ENCODE results near the gene PNMA8B. TPM values are rescaled to one million over a fixed set of nuclear protein-coding genes. Genes with fewer than 3 reads are reported as not detected.
A peak's percentile ranks its signal among the peaks of the same experiment; 100 is the strongest.

PNMA8B gene
- total RNA-seq, 4 donors from 2014 or later = 1.5 to 3.3 (median 1.6) TPM

GRCh38 chr19:46471116-46471733 lies 24.4 kb downstream of the PNMA8B start, which contains the start of gene PNMA8A:
Gene PNMA8A (minus strand): TSS chr19:46471563. CDS start chr19:46471035, 528 bp downstream.
- peak in 1 of 2 donors; percentile 54 for TF ChIP-seq POLR2AphosphoS5 (IDR thresholded peaks at IDR 0.05)
- TF ChIP-seq POLR2A (IDR thresholded peaks at IDR 0.05; ENCODE audit: low read depth) = no peak
- peak in 1 of 3 experiments; percentile 24 for TF ChIP-seq CTCF (IDR thresholded peaks at IDR 0.05)
- no peaks in the 10 kb centered on the region for H3K9me3 ChIP-seq
- H3K4me1 ChIP-seq = peaks cover 14 to 20% (median 18%) of the 10 kb centered on the region in 4 donors
- 40% methylated on average over 1 of the region's 57 CpGs for WGBS
- DNase-seq (ENCODE audit: extremely low spot score) = no peak
- intact Hi-C loops (cut with DNase I) = no loop called here
- H3K27me3 ChIP-seq = peaks cover 0 to 7% (median 0%) of the 10 kb centered on the region in 4 donors
- H3K36me3 ChIP-seq = no peaks in the 10 kb centered on the region
- H3K27ac ChIP-seq (replicated peaks in 1 of 4) = peak within 1 kb of the TSS; percentile 69 to 78 (median 73)
- H3K4me3 ChIP-seq = peak within 1 kb of the TSS; percentile 50 to 60 (median 54)

- no peak for TF ChIP-seq CTCF (IDR thresholded peaks at IDR 0.05)
- TF ChIP-seq EP300 (IDR thresholded peaks at IDR 0.05) = no peak
- no peak for TF ChIP-seq POLR2A (IDR thresholded peaks at IDR 0.05; ENCODE audit: low read depth)
- TF ChIP-seq POLR2AphosphoS5 (IDR thresholded peaks at IDR 0.05) = no peak
- no peaks in the 10 kb centered on the region for H3K9me3 ChIP-seq
- no peak for DNase-seq (ENCODE audit: extremely low spot score)
- H3K4me1 ChIP-seq = peaks cover 14 to 20% (median 18%) of the 10 kb centered on the region in 4 donors
- H3K36me3 ChIP-seq = no peaks in the 10 kb centered on the region
- intact Hi-C loops (cut with DNase I) = no loop called here
- no peak overlapping the region for H3K4me3 ChIP-seq
- 92% methylated on average over 10 of the region's 10 CpGs for WGBS
- H3K27ac ChIP-seq (replicated peaks in 1 of 4) = peak overlapping the region in 3 of 4 donors; percentile 69 to 78 (median 75)
- H3K27me3 ChIP-seq = peaks cover 0 to 7% (median 0%) of the 10 kb centered on the region in 4 donors
Observed at GRCh38 chr19:46470376-46470775, 25.3 kb downstream of the PNMA8B start.

DNA sequence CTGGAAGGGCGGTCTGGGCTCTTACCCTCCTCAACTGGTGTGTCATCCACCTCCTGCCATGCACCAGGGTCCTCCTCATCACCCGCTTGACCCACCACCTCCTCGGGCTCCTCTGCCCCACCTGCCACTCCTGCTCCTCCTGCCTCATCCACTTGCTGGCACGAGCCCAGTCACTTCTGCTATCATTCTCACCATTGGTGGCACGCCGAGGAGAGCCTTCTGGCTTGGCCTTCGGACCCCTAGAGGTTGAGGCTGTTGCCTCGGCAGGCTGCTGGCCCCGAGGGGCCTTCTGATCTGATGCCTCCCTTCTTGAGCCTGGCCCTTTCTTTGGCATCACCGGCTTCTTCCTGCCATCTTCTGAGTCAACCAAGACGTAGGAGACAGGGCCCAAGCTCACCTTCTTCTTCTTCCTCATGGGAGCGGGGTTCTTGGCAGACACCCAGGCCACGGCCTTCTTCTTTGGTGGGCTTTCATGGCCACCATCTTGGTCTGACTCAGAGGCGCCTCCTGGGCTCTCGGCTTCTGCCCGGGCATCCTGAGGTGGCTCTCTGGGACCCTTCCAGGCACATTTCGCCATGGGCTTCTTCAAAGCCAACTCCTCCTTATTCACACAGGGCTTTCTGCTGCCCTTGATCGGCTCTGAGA lies 26.0 kb downstream of the PNMA8B start:
- Histone ChIP-seq H3K4me1 (peaks cover 14 to 20% (median 18%) of the 10 kb centered on the region in 4 donors), H3K27ac (replicated peaks in 1 of 4) (no peak overlapping the region), H3K4me3 (no peak overlapping the region), H3K9me3 (no peaks in the 10 kb centered on the region), H3K36me3 (no peaks in the 10 kb centered on the region), H3K27me3 (peaks cover 0 to 5% (median 0%) of the 10 kb centered on the region in 4 donors)
- no peak for TF ChIP-seq CTCF (IDR thresholded peaks at IDR 0.05)
- intact Hi-C loops (cut with DNase I) = no loop called here
- no peak for DNase-seq (ENCODE audit: extremely low spot score)
- 97% methylated on average over 11 of the region's 18 CpGs for WGBS

DNA sequence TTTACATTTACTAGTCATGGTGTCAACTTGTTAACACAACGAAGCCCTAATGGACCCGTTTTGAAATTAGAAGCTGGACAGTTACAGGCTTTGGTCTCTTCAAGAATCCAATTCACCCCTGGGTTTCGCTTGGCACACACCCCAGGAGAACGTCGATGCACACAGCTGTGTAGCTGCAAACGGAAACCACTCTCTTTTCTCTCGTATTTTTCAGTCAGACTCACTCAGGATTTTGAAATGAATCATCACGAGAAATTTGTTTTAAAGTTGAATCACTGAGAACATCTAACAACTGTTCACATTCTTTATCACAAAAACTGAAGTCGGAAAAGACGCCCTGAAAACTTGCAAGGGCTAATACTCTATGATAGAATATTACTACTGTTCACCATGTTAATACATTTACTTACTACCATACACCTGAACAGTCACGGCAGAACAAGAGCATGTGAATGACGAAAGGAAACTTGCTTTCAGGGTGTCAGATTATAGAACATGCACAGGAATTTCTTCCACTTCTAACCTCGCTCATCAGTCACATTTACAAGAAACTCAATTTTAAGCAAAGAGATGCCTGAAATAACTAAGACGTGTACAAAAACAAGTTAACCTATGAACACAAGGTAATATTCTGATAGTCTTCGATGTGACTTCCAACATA lies 29.0 kb downstream of the PNMA8B start:
- Histone ChIP-seq H3K27ac (replicated peaks in 1 of 4) (peak overlapping the region in 3 of 4 donors; percentile 20 to 33 (median 28)), H3K4me1 (peaks cover 10 to 16% (median 14%) of the 10 kb centered on the region in 4 donors), H3K9me3 (no peaks in the 10 kb centered on the region), H3K36me3 (no peaks in the 10 kb centered on the region), H3K27me3 (no peaks in the 10 kb centered on the region), H3K4me3 (no peak overlapping the region)
- 47% methylated on average over 15 of the region's 15 CpGs for WGBS
- no peak for TF ChIP-seq CTCF (IDR thresholded peaks at IDR 0.05)
- TF ChIP-seq POLR2AphosphoS5 (IDR thresholded peaks at IDR 0.05) = no peak
- no peak for TF ChIP-seq POLR2A (IDR thresholded peaks at IDR 0.05; ENCODE audit: low read depth)
- no peak for TF ChIP-seq EP300 (IDR thresholded peaks at IDR 0.05)
- no peak for DNase-seq (ENCODE audit: extremely low spot score)
- intact Hi-C loops (cut with DNase I) = no loop called here

Data from esophagus muscularis mucosa (tissue), 4 donors.